WERI-Rb-1 (cell line): Measurements from ENCODE around the gene CIART.
A peak's percentile ranks its signal among the peaks of the same experiment; 100 is the strongest.

Experiments used
- DNase-seq: peaks from one replicate; pipeline ENCODE4 v3.0.0-alpha.2; 2020
- H3K27ac ChIP-seq: fragments of 250-450 bp; sonication (Bioruptor Pico); 2 replicates; pipeline ENCODE4 v1.5.1; 2020; ENCODE audit warnings: mild to moderate bottlenecking, moderate library complexity
- H3K27me3 ChIP-seq: fragments of 250-450 bp; sonication (Bioruptor Pico); 2 replicates; pipeline ENCODE4 v1.5.1; 2021; ENCODE audit warnings: mild to moderate bottlenecking, low read depth, moderate library complexity; ENCODE audit not compliant: insufficient read depth, severe bottlenecking
- H3K36me3 ChIP-seq: fragments of 250-450 bp; sonication (Bioruptor Pico); 2 replicates; pipeline ENCODE4 v1.5.1; 2020; ENCODE audit warnings: mild to moderate bottlenecking, moderate library complexity
- H3K4me3 ChIP-seq: 2 replicates; pipeline ENCODE4 v1.5.1; 2011; ENCODE audit warnings: low read depth, mild to moderate bottlenecking, control low read depth, low read length
- H3K9me3 ChIP-seq: fragments of 250-450 bp; sonication (Bioruptor Pico); 2 replicates; pipeline ENCODE4 v1.5.1; 2021; ENCODE audit warnings: mild to moderate bottlenecking, moderate library complexity; ENCODE audit not compliant: severe bottlenecking
- TF ChIP-seq, protein P1 (sequence below): IDR thresholded peaks from 2 replicates; pipeline ENCODE4 v1.5.1; 2011; ENCODE audit warnings: low read depth, mild to moderate bottlenecking, control low read depth, inconsistent platforms, low read length

The CIART gene

DNA sequence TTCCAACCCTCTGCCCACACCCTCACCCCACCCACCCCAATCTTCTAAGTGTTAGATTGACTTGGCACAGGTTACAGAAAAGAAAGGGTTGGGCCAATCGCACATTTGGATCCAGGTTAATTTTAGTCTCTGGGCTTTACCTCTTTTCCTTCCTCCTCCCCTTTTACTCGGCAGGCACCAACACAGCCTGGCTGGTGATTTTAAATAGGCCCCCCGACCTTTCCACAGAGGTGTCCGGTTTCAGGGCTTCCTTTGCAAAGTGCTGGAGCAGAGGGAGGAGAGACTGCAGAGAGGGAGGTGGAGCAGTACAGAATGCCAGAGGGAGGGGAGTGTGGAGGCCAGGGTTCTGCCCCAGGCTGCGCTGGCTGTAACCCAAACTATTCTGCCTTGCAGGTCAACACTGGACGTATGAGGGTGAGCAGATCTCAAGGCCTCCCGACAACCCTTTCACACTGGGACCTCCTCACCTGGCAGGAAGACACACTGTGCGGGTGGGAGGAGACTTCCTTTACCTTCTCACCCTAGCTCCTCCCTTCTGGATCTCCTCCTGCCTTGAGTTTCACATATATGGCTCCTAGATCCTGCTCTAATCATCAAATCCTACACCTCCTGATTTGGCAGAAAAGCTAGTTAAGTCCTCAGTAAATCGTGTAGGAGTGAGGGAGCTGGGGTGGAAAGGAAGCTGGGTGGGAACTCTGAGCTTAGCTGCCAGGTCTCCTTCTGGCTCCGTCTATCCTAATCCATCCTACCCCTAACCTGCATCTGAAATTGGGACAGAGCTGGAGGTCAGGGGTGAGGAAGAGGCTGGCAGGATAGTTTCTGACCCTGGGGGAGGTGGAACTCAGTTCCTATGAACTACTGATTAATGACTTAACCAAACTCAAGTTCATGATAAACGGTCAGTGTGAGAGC is 22.3 kb upstream of the CIART start:
- Histone ChIP-seq H3K27ac (peak overlapping the region; percentile 16; the same call in 1 of the 2 replicates), H3K36me3 (peaks cover 9% of the 10 kb centered on the region), H3K27me3 (no peaks in the 10 kb centered on the region), H3K4me3 (no peak overlapping the region), H3K9me3 (peaks cover 2% of the 10 kb centered on the region)
- TF ChIP-seq, protein P1, sequence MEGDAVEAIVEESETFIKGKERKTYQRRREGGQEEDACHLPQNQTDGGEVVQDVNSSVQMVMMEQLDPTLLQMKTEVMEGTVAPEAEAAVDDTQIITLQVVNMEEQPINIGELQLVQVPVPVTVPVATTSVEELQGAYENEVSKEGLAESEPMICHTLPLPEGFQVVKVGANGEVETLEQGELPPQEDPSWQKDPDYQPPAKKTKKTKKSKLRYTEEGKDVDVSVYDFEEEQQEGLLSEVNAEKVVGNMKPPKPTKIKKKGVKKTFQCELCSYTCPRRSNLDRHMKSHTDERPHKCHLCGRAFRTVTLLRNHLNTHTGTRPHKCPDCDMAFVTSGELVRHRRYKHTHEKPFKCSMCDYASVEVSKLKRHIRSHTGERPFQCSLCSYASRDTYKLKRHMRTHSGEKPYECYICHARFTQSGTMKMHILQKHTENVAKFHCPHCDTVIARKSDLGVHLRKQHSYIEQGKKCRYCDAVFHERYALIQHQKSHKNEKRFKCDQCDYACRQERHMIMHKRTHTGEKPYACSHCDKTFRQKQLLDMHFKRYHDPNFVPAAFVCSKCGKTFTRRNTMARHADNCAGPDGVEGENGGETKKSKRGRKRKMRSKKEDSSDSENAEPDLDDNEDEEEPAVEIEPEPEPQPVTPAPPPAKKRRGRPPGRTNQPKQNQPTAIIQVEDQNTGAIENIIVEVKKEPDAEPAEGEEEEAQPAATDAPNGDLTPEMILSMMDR, result no peak
- peak; percentile 45 for DNase-seq

DNA sequence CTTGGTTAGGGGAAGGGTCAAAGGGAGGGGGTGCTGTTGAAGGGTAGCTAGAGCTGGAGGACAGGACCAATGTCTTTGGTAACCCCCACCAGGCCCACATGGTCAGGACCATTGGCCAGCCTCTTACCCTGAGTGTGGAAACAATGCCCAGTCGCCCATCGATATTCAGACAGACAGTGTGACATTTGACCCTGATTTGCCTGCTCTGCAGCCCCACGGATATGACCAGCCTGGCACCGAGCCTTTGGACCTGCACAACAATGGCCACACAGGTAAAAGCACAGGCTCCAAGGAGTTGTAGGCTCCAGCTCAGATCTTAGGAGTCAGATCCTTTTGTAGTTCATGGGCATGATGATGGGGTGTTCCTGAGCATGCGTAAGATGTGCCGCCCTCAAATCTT is 21.0 kb upstream of the CIART start:
- Histone ChIP-seq H3K27me3 (no peaks in the 10 kb centered on the region), H3K36me3 (peaks cover 23% of the 10 kb centered on the region), H3K4me3 (no peak overlapping the region), H3K27ac (no peak overlapping the region), H3K9me3 (no peaks in the 10 kb centered on the region)
- TF ChIP-seq, protein P1, result no peak
- DNase-seq, result no peak

DNA sequence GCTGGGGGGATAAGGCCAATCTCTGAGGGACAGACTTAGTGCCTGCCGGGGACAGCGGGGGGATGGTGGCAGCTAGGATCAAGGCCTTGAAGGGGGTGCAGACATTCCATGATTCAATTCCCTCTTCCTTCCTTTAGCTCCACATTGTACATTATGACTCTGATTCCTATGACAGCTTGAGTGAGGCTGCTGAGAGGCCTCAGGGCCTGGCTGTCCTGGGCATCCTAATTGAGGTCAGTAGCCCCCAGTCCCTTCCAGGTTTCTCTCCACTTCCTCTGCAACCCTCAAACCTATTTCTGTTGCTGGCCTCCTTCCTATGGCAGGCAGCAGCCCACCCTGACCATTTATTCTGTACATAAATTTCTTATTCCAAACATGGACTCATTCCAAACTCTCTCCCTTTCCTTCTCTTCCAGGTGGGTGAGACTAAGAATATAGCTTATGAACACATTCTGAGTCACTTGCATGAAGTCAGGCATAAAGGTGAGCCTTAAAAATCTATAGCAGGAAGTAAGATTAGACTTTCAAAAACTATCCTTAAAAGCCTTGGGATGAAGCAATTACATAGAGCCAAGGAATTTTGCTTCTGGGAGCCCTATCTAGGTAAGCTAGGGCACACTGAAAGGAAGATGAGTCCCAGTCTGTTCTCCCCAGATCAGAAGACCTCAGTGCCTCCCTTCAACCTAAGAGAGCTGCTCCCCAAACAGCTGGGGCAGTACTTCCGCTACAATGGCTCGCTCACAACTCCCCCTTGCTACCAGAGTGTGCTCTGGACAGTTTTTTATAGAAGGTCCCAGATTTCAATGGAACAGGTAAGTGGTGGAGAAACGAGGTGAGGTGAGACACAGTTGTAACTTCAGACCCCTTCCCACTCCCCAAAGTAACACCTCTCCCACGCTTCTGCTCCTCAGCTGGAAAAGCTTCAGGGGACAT is 19.7 kb upstream of the CIART start:
- Histone ChIP-seq H3K27ac (no peak overlapping the region), H3K36me3 (peaks cover 36% of the 10 kb centered on the region), H3K4me3 (no peak overlapping the region), H3K9me3 (no peaks in the 10 kb centered on the region), H3K27me3 (no peaks in the 10 kb centered on the region)
- TF ChIP-seq, protein P1, result no peak
- DNase-seq, result no peak

DNA sequence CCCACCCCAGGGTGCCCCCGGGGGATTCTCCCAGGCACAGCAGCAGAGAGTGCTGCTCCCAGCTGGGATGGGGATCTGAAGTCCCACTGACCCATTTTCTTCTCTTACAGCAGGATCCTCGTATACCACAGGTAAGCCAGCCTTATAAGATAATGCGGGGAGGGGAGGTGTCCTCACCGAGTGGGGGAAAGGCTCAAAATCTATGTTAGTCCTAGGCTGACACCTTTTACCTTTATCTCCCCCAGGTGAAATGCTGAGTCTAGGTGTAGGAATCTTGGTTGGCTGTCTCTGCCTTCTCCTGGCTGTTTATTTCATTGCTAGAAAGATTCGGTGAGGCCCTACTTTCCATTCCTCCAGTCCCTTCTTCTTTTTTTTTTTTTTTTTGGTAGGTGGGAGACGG is 18.8 kb upstream of the CIART start:
- H3K36me3 ChIP-seq, result peaks cover 39% of the 10 kb centered on the region

DNA sequence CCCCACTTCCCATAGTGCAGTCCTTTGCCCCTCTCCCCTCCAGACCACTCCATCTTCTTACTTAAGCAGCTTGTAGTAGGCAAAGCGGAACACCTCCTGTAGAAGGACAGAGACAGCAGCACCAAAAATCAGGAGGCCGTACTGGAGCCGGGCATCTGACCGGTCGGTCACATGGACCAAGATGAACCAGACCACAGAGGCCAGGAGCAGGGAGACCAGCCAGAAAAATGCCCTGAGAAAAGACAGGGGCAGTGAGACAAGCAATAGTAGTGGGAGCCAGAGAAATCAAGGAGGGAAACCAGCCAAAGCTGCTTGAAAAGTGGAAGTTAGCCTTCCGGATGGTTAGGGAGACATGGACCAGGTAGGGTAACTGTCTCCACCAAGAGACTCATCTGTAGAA is 14.5 kb upstream of the CIART start:
- peak overlapping the region; percentile 88 for H3K4me3 ChIP-seq
- peaks cover 39% of the 10 kb centered on the region for H3K36me3 ChIP-seq
- no peaks in the 10 kb centered on the region for H3K27me3 ChIP-seq
- H3K27ac ChIP-seq, result peak overlapping the region; percentile 83
- no peak for DNase-seq
- H3K9me3 ChIP-seq, result no peaks in the 10 kb centered on the region
- TF ChIP-seq, protein P1, result no peak

More for the DNA sequence above, 18.8 kb upstream of the CIART start:
- H3K27me3 ChIP-seq, result no peaks in the 10 kb centered on the region
- DNase-seq, result no peak
- no peak overlapping the region for H3K4me3 ChIP-seq
- H3K9me3 ChIP-seq, result no peaks in the 10 kb centered on the region
- TF ChIP-seq, protein P1, result no peak
- no peak overlapping the region for H3K27ac ChIP-seq
